ENCODE data around the gene FRAS1. TPM values are rescaled to one million over a fixed set of nuclear protein-coding genes. Genes with fewer than 3 reads are reported as not detected.

The FRAS1 gene
- total and polyA plus RNA-seq, 12 donors = 0.20 to 2.3 (median 0.84) TPM

- no peak overlapping the region for H3K27ac ChIP-seq
- no peaks in the 10 kb centered on the region for H3K4me1 ChIP-seq (replicated peaks in 1 of 2)
- no peaks in the 10 kb centered on the region for H3K36me3 ChIP-seq (replicated peaks in 1 of 2)
- no peak overlapping the region for H3K4me3 ChIP-seq
- TF ChIP-seq POLR2A (IDR thresholded peaks at IDR 0.05) (no peak), CTCF (IDR thresholded peaks at IDR 0.05) (no peak)
- no peaks in the 10 kb centered on the region for H3K27me3 ChIP-seq
- intact Hi-C loops (cut with DNase I) = no loop called here
- 75 to 90% (median 86%) methylated on average over 5 of the region's 5 CpGs for WGBS, 4 donors
- H3K9me3 ChIP-seq (replicated peaks in 1 of 3) = no peaks in the 10 kb centered on the region
- DNase-seq = no peak
These were observed 285.0 kb downstream of the FRAS1 start for GRCh38 chr4:78342125-78342524.

- no peak for TF ChIP-seq POLR2A (IDR thresholded peaks at IDR 0.05)
- TF ChIP-seq CTCF (IDR thresholded peaks at IDR 0.05) = no peak
These were observed 286.6 kb downstream of the FRAS1 start for GRCh38 chr4:78343682-78344081.

GRCh38 chr4:78345237-78345636 is 288.1 kb downstream of the FRAS1 start:
- H3K36me3 ChIP-seq (replicated peaks in 1 of 2) = no peaks in the 10 kb centered on the region
- no peaks in the 10 kb centered on the region for H3K27me3 ChIP-seq
- WGBS, 4 donors = 63 to 80% (median 71%) methylated on average over 2 of the region's 2 CpGs
- H3K4me1 ChIP-seq (replicated peaks in 1 of 2) = no peaks in the 10 kb centered on the region
- H3K4me3 ChIP-seq = no peak overlapping the region
- DNase-seq = no peak
- H3K27ac ChIP-seq = no peak overlapping the region
- TF ChIP-seq CTCF (IDR thresholded peaks at IDR 0.05) (no peak), POLR2A (IDR thresholded peaks at IDR 0.05) (no peak)
- H3K9me3 ChIP-seq (replicated peaks in 1 of 3) = no peaks in the 10 kb centered on the region
- intact Hi-C loops (cut with DNase I) = no loop called here

More at GRCh38 chr4:78343682-78344081, 286.6 kb downstream of the FRAS1 start:
- DNase-seq = no peak
- Histone ChIP-seq H3K27ac (no peak overlapping the region), H3K27me3 (no peaks in the 10 kb centered on the region), H3K9me3 (replicated peaks in 1 of 3) (no peaks in the 10 kb centered on the region), H3K4me1 (replicated peaks in 1 of 2) (no peaks in the 10 kb centered on the region), H3K4me3 (no peak overlapping the region), H3K36me3 (replicated peaks in 1 of 2) (no peaks in the 10 kb centered on the region)
- intact Hi-C loops (cut with DNase I) = no loop called here
- 75 to 82% (median 79%) methylated on average over 3 of the region's 3 CpGs for WGBS, 4 donors

- intact Hi-C loops (cut with DNase I) = no loop called here
- TF ChIP-seq POLR2A (IDR thresholded peaks at IDR 0.05) (no peak), CTCF (IDR thresholded peaks at IDR 0.05) (no peak)
- no peak for DNase-seq
- Histone ChIP-seq H3K27me3 (no peaks in the 10 kb centered on the region), H3K9me3 (replicated peaks in 1 of 3) (no peaks in the 10 kb centered on the region), H3K36me3 (replicated peaks in 1 of 2) (no peaks in the 10 kb centered on the region), H3K4me3 (no peak overlapping the region), H3K4me1 (replicated peaks in 1 of 2) (no peaks in the 10 kb centered on the region), H3K27ac (no peak overlapping the region)
- 76 to 79% (median 78%) methylated on average over 5 of the region's 5 CpGs for WGBS, 4 donors
These were observed 289.1 kb downstream of the FRAS1 start for GRCh38 chr4:78346222-78346621.
